HG03442 (cell line): Measurements from ENCODE around the gene NAT8L.

Experiments used
- ATAC-seq: cut with Tn5 transposase; IDR thresholded peaks from one replicate; pipeline ENCODE4 v1.9.1; 2021; ENCODE audit warnings: mild to moderate bottlenecking, moderate library complexity; ENCODE audit not compliant: unreplicated experiment

NAT8L gene

GRCh38 chr4:2089222-2089621 is 30.1 kb downstream of the NAT8L start:
- ATAC-seq = no peak

GRCh38 chr4:2090642-2091041 is 31.5 kb downstream of the NAT8L start:
- ATAC-seq = no peak

GRCh38 chr4:2091990-2092668 is 33.0 kb downstream of the NAT8L start:
- ATAC-seq = no peak

GRCh38 chr4:2092669-2093053 is 33.5 kb downstream of the NAT8L start:
- no peak for ATAC-seq

- ATAC-seq = no peak
Observed at GRCh38 chr4:2093265-2093664, 34.1 kb downstream of the NAT8L start.

GRCh38 chr4:2094545-2094944 is 35.4 kb downstream of the NAT8L start:
- ATAC-seq = no peak

- ATAC-seq = no peak
Observed at GRCh38 chr4:2095236-2096072, 36.3 kb downstream of the NAT8L start.

- no peak for ATAC-seq
Observed at GRCh38 chr4:2096073-2096609, 37.0 kb downstream of the NAT8L start.

GRCh38 chr4:2101346-2102044 is 42.4 kb downstream of the NAT8L start:
- ATAC-seq = no peak

GRCh38 chr4:2102045-2102883 is 43.1 kb downstream of the NAT8L start:
- ATAC-seq = no peak

- no peak for ATAC-seq
Observed at GRCh38 chr4:2103127-2103842, 44.2 kb downstream of the NAT8L start.

GRCh38 chr4:2103843-2104547 is 44.9 kb downstream of the NAT8L start:
- ATAC-seq = no peak

- no peak for ATAC-seq
Observed at GRCh38 chr4:2104556-2105345, 45.6 kb downstream of the NAT8L start.

GRCh38 chr4:2105559-2105958 is 46.4 kb downstream of the NAT8L start:
- no peak for ATAC-seq

- ATAC-seq = no peak
Observed at GRCh38 chr4:2116687-2117400, 57.7 kb downstream of the NAT8L start.
